Chondrocyte (in vitro differentiated cells): ENCODE results near the gene AAK1. TPM values are rescaled to one million over a fixed set of nuclear protein-coding genes. Genes with fewer than 3 reads are reported as not detected.
A peak's percentile ranks its signal among the peaks of the same experiment; 100 is the strongest.

Source experiments
- DNase-seq: peaks from one replicate; pipeline ENCODE4 v3.0.0; 2021; ENCODE audit warnings: mixed read lengths, low spot score
- H3K27ac Mint-ChIP-seq: one replicate; pipeline ENCODE4 v1.8.0; 2021; ENCODE audit warnings: mild to moderate bottlenecking, moderate library complexity, mixed read lengths; ENCODE audit not compliant: unreplicated experiment
- H3K27me3 Mint-ChIP-seq: 2 replicates; pipeline ENCODE4 v1.8.0; 2021; ENCODE audit warnings: low read depth, mixed read lengths
- H3K36me3 Mint-ChIP-seq: 2 replicates; pipeline ENCODE4 v1.8.0; 2021; ENCODE audit warnings: low read depth, mixed read lengths
- H3K4me1 Mint-ChIP-seq: 2 replicates; pipeline ENCODE4 v1.8.0; 2021; ENCODE audit warnings: low read depth, mild to moderate bottlenecking, mixed read lengths
- H3K4me3 Mint-ChIP-seq: one replicate; pipeline ENCODE4 v1.8.0; 2021; ENCODE audit warnings: mild to moderate bottlenecking, moderate library complexity, mixed read lengths; ENCODE audit not compliant: unreplicated experiment
- H3K9me3 Mint-ChIP-seq: 2 replicates; pipeline ENCODE4 v1.8.0; 2021; ENCODE audit warnings: low read depth, mixed read lengths
- total RNA-seq: library from RNA; stranded (reverse); gene quantifications from 3 replicates; pipeline ENCODE4 v1.2.1, GENCODE V29; 2021
- TF ChIP-seq, protein P1 (sequence below): fragments of 200-600 bp; sonication (generic); IDR thresholded peaks from 2 replicates; pipeline ENCODE4 v1.5.0; 2021; ENCODE audit warnings: antibody characterized with exemption, mild to moderate bottlenecking, moderate library complexity

AAK1 gene
- total RNA-seq, 1 donor from 2014 or later: 97.2 TPM

GRCh38 chr2:69644506-69644979, 1.0 kb upstream of the AAK1 start:
- no peak for DNase-seq
- TF ChIP-seq, protein P1, sequence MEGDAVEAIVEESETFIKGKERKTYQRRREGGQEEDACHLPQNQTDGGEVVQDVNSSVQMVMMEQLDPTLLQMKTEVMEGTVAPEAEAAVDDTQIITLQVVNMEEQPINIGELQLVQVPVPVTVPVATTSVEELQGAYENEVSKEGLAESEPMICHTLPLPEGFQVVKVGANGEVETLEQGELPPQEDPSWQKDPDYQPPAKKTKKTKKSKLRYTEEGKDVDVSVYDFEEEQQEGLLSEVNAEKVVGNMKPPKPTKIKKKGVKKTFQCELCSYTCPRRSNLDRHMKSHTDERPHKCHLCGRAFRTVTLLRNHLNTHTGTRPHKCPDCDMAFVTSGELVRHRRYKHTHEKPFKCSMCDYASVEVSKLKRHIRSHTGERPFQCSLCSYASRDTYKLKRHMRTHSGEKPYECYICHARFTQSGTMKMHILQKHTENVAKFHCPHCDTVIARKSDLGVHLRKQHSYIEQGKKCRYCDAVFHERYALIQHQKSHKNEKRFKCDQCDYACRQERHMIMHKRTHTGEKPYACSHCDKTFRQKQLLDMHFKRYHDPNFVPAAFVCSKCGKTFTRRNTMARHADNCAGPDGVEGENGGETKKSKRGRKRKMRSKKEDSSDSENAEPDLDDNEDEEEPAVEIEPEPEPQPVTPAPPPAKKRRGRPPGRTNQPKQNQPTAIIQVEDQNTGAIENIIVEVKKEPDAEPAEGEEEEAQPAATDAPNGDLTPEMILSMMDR: peak; percentile 4
- Mint-ChIP-seq H3K4me1 (peaks cover 43% of the 10 kb centered on the region), H3K27ac (peak overlapping the region; percentile 98), H3K36me3 (no peaks in the 10 kb centered on the region), H3K9me3 (peaks cover 2% of the 10 kb centered on the region), H3K4me3 (peak overlapping the region; percentile 91), H3K27me3 (no peaks in the 10 kb centered on the region)

DNA sequence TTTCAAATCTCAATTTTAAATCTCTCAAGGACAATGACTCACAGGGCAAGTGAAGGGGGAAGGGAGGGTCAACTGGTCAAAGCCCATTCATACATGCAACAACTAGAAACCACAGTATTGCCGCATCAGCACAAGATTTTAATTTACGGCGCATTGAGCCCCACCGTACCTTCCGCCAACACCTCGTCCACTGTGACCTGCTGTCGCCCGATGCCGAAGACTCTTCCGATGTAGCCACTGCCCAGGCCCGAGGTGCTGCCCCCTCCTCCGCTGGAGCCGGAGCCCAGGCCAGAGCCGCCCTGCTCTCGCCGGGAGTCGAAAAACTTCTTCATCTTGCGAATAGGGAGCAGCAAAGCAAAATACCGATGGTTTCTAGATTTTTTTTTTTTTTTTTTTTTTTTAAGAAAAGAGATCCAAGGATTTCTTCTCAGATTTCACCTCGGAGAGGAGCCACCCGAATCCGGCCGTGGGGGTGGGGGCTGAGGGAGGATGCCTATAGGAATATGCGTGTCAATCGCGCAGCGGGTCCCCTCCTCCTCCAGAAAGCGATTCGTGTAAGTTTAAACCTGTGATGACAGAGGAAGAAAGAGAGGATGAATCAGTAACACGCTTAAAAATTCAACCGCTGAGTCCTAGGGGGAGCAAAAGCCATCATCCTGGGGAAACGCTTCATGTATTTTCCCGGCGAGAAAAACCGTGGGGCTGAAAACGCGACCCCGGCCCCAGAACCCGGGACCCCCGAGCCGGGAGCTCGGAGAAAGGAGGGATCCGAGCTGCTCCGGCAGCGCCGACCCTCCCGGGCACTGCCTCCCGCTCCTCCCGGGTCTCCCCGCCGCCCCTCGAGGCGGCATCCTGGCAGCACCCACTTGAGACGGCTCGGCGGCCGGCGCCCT, 584 bp downstream of the AAK1 start:
- H3K4me3 Mint-ChIP-seq: peak overlapping the region; percentile 91
- H3K9me3 Mint-ChIP-seq: peaks cover 2% of the 10 kb centered on the region
- peaks cover 59% of the 10 kb centered on the region for H3K4me1 Mint-ChIP-seq
- DNase-seq: no peak
- H3K27me3 Mint-ChIP-seq: no peaks in the 10 kb centered on the region
- TF ChIP-seq, protein P1: peak; percentile 53
- H3K36me3 Mint-ChIP-seq: no peaks in the 10 kb centered on the region
- H3K27ac Mint-ChIP-seq: peak overlapping the region; percentile 99

GRCh38 chr2:69641887-69642708, 1.4 kb downstream of the AAK1 start:
- H3K27ac Mint-ChIP-seq: peak overlapping the region; percentile 99
- H3K27me3 Mint-ChIP-seq: no peaks in the 10 kb centered on the region
- H3K4me3 Mint-ChIP-seq: peak overlapping the region; percentile 91
- DNase-seq: no peak
- peaks cover 67% of the 10 kb centered on the region for H3K4me1 Mint-ChIP-seq
- H3K36me3 Mint-ChIP-seq: peaks cover 2% of the 10 kb centered on the region
- TF ChIP-seq, protein P1: no peak
- peaks cover 2% of the 10 kb centered on the region for H3K9me3 Mint-ChIP-seq

GRCh38 chr2:69641471-69641870, 2.1 kb downstream of the AAK1 start:
- peaks cover 69% of the 10 kb centered on the region for H3K4me1 Mint-ChIP-seq
- peak overlapping the region; percentile 99 for H3K27ac Mint-ChIP-seq

More at GRCh38 chr2:69641471-69641870, 2.1 kb downstream of the AAK1 start:
- H3K9me3 Mint-ChIP-seq: no peaks in the 10 kb centered on the region
- H3K27me3 Mint-ChIP-seq: no peaks in the 10 kb centered on the region
- peak overlapping the region; percentile 91 for H3K4me3 Mint-ChIP-seq
- no peak for DNase-seq
- TF ChIP-seq, protein P1: no peak
- H3K36me3 Mint-ChIP-seq: peaks cover 4% of the 10 kb centered on the region
